Spinal cord (tissue), 10 donors: ENCODE results near the gene AUTS2. TPM values are rescaled to one million over a fixed set of nuclear protein-coding genes. Genes with fewer than 3 reads are reported as not detected.

Source experiments
- DNase-seq, 6 donors: peaks; one replicate each; pipeline versions ENCODE4 v3.0.0 to v3.0.0-alpha.2; 2013 to 2015; ENCODE audit warnings: low spot score in 6 of 6, low read depth in 4 of 6
- H3K27ac ChIP-seq: one replicate; pipeline ENCODE4 v1.5.1; 2013; ENCODE audit warnings: low read depth, low read length, control low read depth
- H3K27me3 ChIP-seq: one replicate; pipeline ENCODE4 v1.6.1; 2013; ENCODE audit warnings: low read length; ENCODE audit not compliant: control insufficient read depth, insufficient read depth
- H3K36me3 ChIP-seq: one replicate; pipeline ENCODE4 v1.6.1; 2013; ENCODE audit warnings: low read length; ENCODE audit not compliant: control insufficient read depth, insufficient read depth
- H3K4me1 ChIP-seq: one replicate; pipeline ENCODE4 v1.6.1; 2013; ENCODE audit warnings: low read length; ENCODE audit not compliant: control insufficient read depth, insufficient read depth
- H3K4me3 ChIP-seq: one replicate; pipeline ENCODE4 v1.5.1; 2013; ENCODE audit warnings: low read depth, low read length, control low read depth
- H3K9me3 ChIP-seq: one replicate; pipeline ENCODE4 v1.6.1; 2013; ENCODE audit warnings: low read length; ENCODE audit not compliant: control insufficient read depth, insufficient read depth
- WGBS: methylation state at CpG from one replicate; pipeline ENCODE4 v1.1.5; 2013; ENCODE audit warnings: missing lambda C conversion rate; ENCODE audit not compliant: insufficient coverage; 5-methylcytosine and 5-hydroxymethylcytosine counted together
- polyA plus RNA-seq, 2 donors: library from polyadenylated mRNA; unstranded; fragments of 120-200 nt; gene quantifications; one replicate each; pipeline ENCODE4 v1.2.1, GENCODE V29; 2013; ENCODE audit not compliant: insufficient read length in 2 of 2
- total RNA-seq, 2 donors: library from RNA; depleted of rRNA in 1 of 2; stranded (reverse); fragments of 120-200 nt in 1 of 2; fragments of >200 nt in 1 of 2; gene quantifications; one replicate each; pipeline versions ENCODE4 v1.2.3 to v1.2.4, GENCODE V29; 2013 to 2014
- donor health status: healthy.

AUTS2 gene
- total and polyA plus RNA-seq, 4 donors = 56.2 to 214 (median 135) TPM

DNA sequence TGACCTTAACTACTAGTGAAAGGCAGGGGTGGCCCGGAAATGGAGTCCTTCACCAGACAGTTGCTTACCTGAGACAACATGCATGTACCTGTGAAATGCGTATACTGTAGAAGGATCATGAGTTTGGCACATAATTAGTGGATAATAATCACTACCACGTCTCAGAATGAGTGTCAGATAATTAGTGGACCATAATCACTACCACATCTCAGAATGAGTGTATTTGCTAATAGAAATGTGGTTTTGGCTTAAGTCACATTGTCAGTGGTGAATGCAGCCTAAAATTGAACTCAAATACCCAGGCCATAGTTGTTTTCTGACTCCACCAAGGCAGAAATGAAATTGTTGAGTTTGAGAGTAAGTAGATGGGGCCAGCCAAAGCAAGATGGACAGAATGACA is 1065.4 kb downstream of the AUTS2 start:
- Histone ChIP-seq H3K4me3 (no peak overlapping the region), H3K4me1 (peaks cover 3% of the 10 kb centered on the region), H3K9me3 (no peaks in the 10 kb centered on the region), H3K27me3 (no peaks in the 10 kb centered on the region), H3K27ac (no peak overlapping the region), H3K36me3 (peaks cover 3% of the 10 kb centered on the region)
- no peak for DNase-seq
- WGBS = no CpG with 5 or more reads among the region's 3 CpGs

GRCh38 chr7:70665997-70666396 is 1067.7 kb downstream of the AUTS2 start:
- H3K4me1 ChIP-seq = peaks cover 4% of the 10 kb centered on the region
- WGBS = 83% methylated on average over 2 of the region's 2 CpGs
- no peak overlapping the region for H3K27ac ChIP-seq
- H3K27me3 ChIP-seq = no peaks in the 10 kb centered on the region
- peaks cover 3% of the 10 kb centered on the region for H3K36me3 ChIP-seq
- no peak overlapping the region for H3K4me3 ChIP-seq
- H3K9me3 ChIP-seq = no peaks in the 10 kb centered on the region
- DNase-seq = no peak

DNA sequence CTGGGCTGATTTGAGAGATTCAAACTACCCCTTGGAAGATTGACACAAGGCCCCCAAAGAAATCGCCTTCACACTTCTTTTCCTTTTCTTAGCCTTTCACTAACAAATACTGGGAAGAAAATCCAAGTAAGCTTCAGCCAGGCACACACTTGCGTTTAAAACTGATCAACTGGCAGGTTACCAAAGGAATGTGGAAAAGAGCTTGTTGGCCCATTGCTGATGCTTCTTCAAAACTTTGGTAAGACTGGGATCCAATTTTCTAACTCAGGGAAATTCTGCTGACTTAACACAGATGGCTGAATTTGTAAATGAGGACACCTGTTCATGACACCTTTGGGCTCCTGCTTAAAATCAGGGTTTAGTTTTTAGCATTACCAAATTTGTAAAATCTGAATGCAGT is 1069.1 kb downstream of the AUTS2 start:
- H3K27ac ChIP-seq = no peak overlapping the region
- H3K9me3 ChIP-seq = no peaks in the 10 kb centered on the region
- DNase-seq = peak in 2 of 6 donors; percentile 35 to 70
- no peak overlapping the region for H3K4me3 ChIP-seq
- 52% methylated on average over 2 of the region's 2 CpGs for WGBS
- H3K27me3 ChIP-seq = no peaks in the 10 kb centered on the region
- H3K4me1 ChIP-seq = peaks cover 4% of the 10 kb centered on the region
- H3K36me3 ChIP-seq = no peaks in the 10 kb centered on the region

DNA sequence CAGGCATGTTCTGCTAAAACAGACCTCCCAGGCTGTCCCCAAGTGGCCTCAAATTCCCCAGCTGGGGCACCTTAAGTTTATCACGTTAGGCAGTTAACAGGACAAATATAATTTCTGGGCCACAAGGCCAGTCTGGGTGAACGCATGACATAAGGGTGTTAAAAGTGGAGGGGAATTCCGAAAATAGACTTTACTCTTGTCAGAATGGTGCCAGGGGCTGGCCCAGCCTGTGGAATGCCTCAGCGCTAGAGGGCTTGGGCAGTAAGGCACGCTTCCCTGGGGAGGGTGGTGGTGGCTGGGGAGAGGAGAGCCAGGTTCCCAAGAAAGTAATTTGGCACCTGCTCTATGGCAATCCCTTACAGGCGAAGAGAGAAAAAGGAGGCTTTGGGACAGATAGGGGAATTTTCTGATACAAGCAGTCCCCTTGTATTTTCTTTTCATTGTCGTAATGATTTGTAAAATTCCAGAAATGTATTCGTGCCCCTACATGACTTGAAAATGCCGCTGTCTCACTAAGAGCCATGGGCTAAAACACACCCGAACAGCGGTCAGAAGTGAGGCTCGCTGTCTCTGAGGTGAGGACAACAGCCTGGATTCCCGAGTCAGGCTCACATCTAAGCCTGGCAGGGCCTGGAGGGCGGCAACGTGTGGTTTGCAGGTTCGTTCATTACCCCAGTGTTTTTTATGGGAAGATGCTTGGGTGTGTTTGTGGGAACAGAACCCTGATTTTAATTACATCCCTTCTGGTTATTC is 1070.5 kb downstream of the AUTS2 start:
- no peaks in the 10 kb centered on the region for H3K36me3 ChIP-seq
- no peaks in the 10 kb centered on the region for H3K27me3 ChIP-seq
- DNase-seq = no peak
- peaks cover 4% of the 10 kb centered on the region for H3K4me1 ChIP-seq
- H3K4me3 ChIP-seq = no peak overlapping the region
- H3K9me3 ChIP-seq = no peaks in the 10 kb centered on the region
- 86% methylated on average over 12 of the region's 16 CpGs for WGBS
- H3K27ac ChIP-seq = no peak overlapping the region

DNA sequence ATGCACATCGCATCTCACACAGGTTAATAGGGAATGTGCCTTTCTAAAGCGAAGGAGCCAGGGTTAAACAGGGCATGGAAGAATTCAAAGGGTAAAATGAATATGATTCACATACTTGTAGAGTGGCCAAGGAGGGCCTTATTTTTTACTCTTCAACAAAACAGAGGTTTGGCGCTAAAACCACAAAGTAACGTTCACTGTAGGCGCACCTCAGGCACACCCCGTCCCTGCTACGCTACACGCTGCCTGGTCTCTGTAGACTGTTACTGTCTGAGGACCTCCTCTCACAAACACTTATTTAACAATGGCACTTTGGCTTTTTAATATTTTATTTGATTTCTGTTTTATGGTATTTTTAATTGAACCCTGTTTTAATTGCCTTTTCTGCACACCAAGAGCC is 1071.6 kb downstream of the AUTS2 start:
- H3K36me3 ChIP-seq = no peaks in the 10 kb centered on the region
- 100% methylated on average over 2 of the region's 8 CpGs for WGBS
- no peak overlapping the region for H3K27ac ChIP-seq
- H3K4me1 ChIP-seq = peaks cover 7% of the 10 kb centered on the region
- DNase-seq = no peak
- no peaks in the 10 kb centered on the region for H3K9me3 ChIP-seq
- H3K4me3 ChIP-seq = no peak overlapping the region
- H3K27me3 ChIP-seq = no peaks in the 10 kb centered on the region

DNA sequence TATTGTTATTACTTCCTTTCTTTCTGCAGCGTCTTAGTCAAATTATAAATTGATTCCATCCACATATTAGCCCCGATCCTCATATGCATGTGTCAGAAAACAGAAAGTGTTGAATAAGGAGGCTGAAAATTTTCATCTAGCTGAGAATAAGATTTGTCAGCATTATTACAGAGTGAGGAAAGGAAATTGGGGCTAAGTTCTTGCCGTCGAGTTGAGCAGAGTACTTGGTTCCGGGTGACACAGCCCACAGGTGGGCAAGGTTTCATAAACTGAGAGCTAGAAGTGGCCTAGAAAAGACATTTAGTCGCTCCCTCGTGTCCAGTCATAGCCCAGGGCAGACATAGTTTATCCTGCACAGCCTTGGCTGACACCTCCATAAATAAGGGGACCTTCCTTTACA is 1072.0 kb downstream of the AUTS2 start:
- Histone ChIP-seq H3K36me3 (no peaks in the 10 kb centered on the region), H3K27ac (no peak overlapping the region), H3K27me3 (no peaks in the 10 kb centered on the region), H3K4me1 (peaks cover 7% of the 10 kb centered on the region), H3K4me3 (no peak overlapping the region), H3K9me3 (no peaks in the 10 kb centered on the region)
- 87% methylated on average over 5 of the region's 7 CpGs for WGBS
- no peak for DNase-seq

- Histone ChIP-seq H3K4me3 (no peak overlapping the region), H3K36me3 (no peaks in the 10 kb centered on the region), H3K4me1 (peaks cover 3% of the 10 kb centered on the region), H3K9me3 (no peaks in the 10 kb centered on the region), H3K27me3 (no peaks in the 10 kb centered on the region), H3K27ac (no peak overlapping the region)
- 90% methylated on average over 6 of the region's 11 CpGs for WGBS
- no peak for DNase-seq
These were observed 1075.7 kb downstream of the AUTS2 start for GRCh38 chr7:70673778-70674570.

DNA sequence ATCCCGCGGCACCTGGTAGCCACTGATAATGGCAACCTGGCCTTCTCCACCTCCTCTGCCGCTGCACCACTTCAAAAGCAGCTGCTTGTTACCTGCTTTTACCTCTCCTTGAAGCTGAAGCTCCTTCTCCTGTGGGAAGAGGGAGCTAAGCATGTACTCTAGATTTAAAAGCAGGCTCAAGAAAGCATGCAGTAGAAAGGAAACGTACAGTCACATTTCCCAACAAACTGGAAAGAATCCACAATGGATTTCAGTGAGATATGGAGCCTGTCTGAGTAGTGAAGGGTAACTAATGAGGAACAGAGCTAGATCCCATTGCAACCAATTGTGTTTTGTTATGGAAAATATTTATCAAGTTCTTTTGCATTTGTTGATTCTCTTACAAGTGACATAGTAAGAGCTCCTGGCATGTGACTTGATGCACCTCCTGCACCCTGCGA is 1076.3 kb downstream of the AUTS2 start:
- peaks cover 3% of the 10 kb centered on the region for H3K4me1 ChIP-seq
- no peak overlapping the region for H3K27ac ChIP-seq
- peak in 1 of 6 donors; percentile 48 for DNase-seq
- no peaks in the 10 kb centered on the region for H3K27me3 ChIP-seq
- no peak overlapping the region for H3K4me3 ChIP-seq
- WGBS = 90% methylated on average over 2 of the region's 5 CpGs
- H3K36me3 ChIP-seq = no peaks in the 10 kb centered on the region
- H3K9me3 ChIP-seq = no peaks in the 10 kb centered on the region

DNA sequence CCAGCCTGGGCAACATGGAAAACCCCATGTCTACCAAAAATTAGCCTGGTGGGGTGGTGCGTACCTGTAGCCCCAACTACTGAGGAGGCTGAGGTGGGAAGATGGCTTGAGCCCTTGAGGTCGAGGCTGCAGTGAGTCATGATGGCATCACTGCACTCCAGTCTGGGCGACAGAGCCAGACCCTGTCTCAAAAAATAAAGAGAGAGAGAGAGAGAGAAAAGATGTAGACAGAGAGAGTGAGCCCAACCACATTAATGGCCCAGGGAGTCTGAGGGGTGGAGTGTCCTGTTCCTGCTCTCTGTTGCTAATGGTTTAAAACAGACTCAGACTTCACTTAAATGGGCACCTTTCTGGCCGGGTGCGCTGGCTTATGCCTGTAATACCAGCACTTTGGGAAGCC is 1078.0 kb downstream of the AUTS2 start:
- Histone ChIP-seq H3K4me1 (peaks cover 3% of the 10 kb centered on the region), H3K27me3 (no peaks in the 10 kb centered on the region), H3K9me3 (no peaks in the 10 kb centered on the region), H3K4me3 (no peak overlapping the region), H3K27ac (no peak overlapping the region), H3K36me3 (no peaks in the 10 kb centered on the region)
- DNase-seq = no peak
- 98% methylated on average over 4 of the region's 5 CpGs for WGBS
